HepG2 (cell line): ENCODE results near the gene MTMR4. TPM values are rescaled to one million over a fixed set of nuclear protein-coding genes. Genes with fewer than 3 reads are reported as not detected.

Experiments used
- HOXD1 ChIP-seq: sonication (generic); formaldehyde crosslinking; IDR thresholded peaks from 2 replicates; pipeline ENCODE4 v1.5.0; 2020; ENCODE audit warnings: missing genetic modification reagents
- IRF2 ChIP-seq: IDR thresholded peaks from 2 replicates; pipeline ENCODE4 v1.6.1; 2018; ENCODE audit warnings: missing genetic modification reagents, missing compliant biosample characterization
- KDM6A ChIP-seq: IDR thresholded peaks from 2 replicates; pipeline ENCODE4 v1.6.1; 2016; ENCODE audit warnings: low read depth
- KLF13 ChIP-seq: sonication (generic); formaldehyde crosslinking; IDR thresholded peaks from 2 replicates; pipeline ENCODE4 v1.4.0; 2020; ENCODE audit warnings: mild to moderate bottlenecking, missing genetic modification reagents
- KLF6 ChIP-seq: IDR thresholded peaks from 2 replicates; pipeline ENCODE4 v1.8.0; 2016; ENCODE audit warnings: missing biosample characterization, missing genetic modification reagents
- MIER2 ChIP-seq: IDR thresholded peaks from 2 replicates; pipeline ENCODE4 v1.6.1; 2016; ENCODE audit warnings: missing biosample characterization, missing genetic modification reagents
- NFYC ChIP-seq: IDR thresholded peaks from 2 replicates; pipeline ENCODE4 v1.6.1; 2016; ENCODE audit warnings: missing genetic modification reagents, missing compliant biosample characterization
- PITX1 ChIP-seq: sonication (generic); formaldehyde crosslinking; IDR thresholded peaks from 2 replicates; pipeline ENCODE4 v1.5.1; 2020; ENCODE audit warnings: mild to moderate bottlenecking, missing genetic modification reagents
- PLRG1 ChIP-seq: fragments of 450-650 bp; conservative IDR thresholded peaks from 2 replicates; pipeline ENCODE4 v1.6.1; 2016
- RBAK ChIP-seq: sonication (generic); formaldehyde crosslinking; IDR thresholded peaks from 2 replicates; pipeline ENCODE4 v1.5.1; 2020; ENCODE audit warnings: mild to moderate bottlenecking, missing genetic modification reagents
- REXO4 ChIP-seq: sonication (generic); formaldehyde crosslinking; IDR thresholded peaks from 2 replicates; pipeline ENCODE4 v1.8.0; 2022; ENCODE audit warnings: missing genetic modification reagents, mild to moderate bottlenecking, borderline replicate concordance
- SAP130 ChIP-seq: IDR thresholded peaks from 2 replicates; pipeline ENCODE4 v1.6.1; 2016; ENCODE audit warnings: low read depth
- SMARCC2 ChIP-seq: fragments of 450-650 bp; IDR thresholded peaks from 2 replicates; pipeline ENCODE4 v1.6.1; 2017; ENCODE audit warnings: antibody characterized with exemption, mild to moderate bottlenecking
- SPEN ChIP-seq: sonication (generic); formaldehyde crosslinking; IDR thresholded peaks from 2 replicates; pipeline ENCODE4 v1.5.1; 2020; ENCODE audit warnings: low read depth, mild to moderate bottlenecking, missing genetic modification reagents
- SUZ12 ChIP-seq: fragments of 150-350 bp; IDR thresholded peaks from 2 replicates; pipeline ENCODE4 v1.6.1; 2014; ENCODE audit warnings: low read depth, low read length
- TOPORS ChIP-seq: sonication (generic); formaldehyde crosslinking; IDR thresholded peaks from 2 replicates; pipeline ENCODE4 v1.8.0; 2023; ENCODE audit warnings: mild to moderate bottlenecking, missing genetic modification reagents
- XRCC5 ChIP-seq: fragments of 200-400 bp; formaldehyde crosslinking; optimal IDR thresholded peaks from 2 replicates; pipeline ENCODE3; 2017; ENCODE audit warnings: mild to moderate bottlenecking, low read length
- YY1 ChIP-seq: IDR thresholded peaks from 2 replicates; pipeline ENCODE4 v1.6.1; 2011; ENCODE audit warnings: low read length, low read depth, moderate library complexity, mild to moderate bottlenecking; ENCODE audit not compliant: insufficient read depth, insufficient replicate concordance
- ZBTB3 ChIP-seq: sonication (generic); formaldehyde crosslinking; IDR thresholded peaks from 2 replicates; pipeline ENCODE4 v1.4.0; 2020; ENCODE audit warnings: low read depth, mild to moderate bottlenecking, moderate library complexity, missing genetic modification reagents, borderline replicate concordance
- ZNF253 ChIP-seq: sonication (generic); formaldehyde crosslinking; IDR thresholded peaks from 2 replicates; pipeline ENCODE4 v1.8.0; 2022; ENCODE audit warnings: mild to moderate bottlenecking, missing genetic modification reagents, borderline replicate concordance
- ZNF3 ChIP-seq: IDR thresholded peaks from 2 replicates; pipeline ENCODE4 v1.7.0; 2017; ENCODE audit warnings: inconsistent platforms
- ZNF326 ChIP-seq: sonication (generic); formaldehyde crosslinking; IDR thresholded peaks from 2 replicates; pipeline ENCODE4 v1.4.0; 2020; ENCODE audit warnings: missing genetic modification reagents, borderline replicate concordance
- ZNF354B ChIP-seq: sonication (generic); formaldehyde crosslinking; IDR thresholded peaks from 2 replicates; pipeline ENCODE4 v1.8.0; 2022; ENCODE audit warnings: mild to moderate bottlenecking, missing genetic modification reagents
- ZNF432 ChIP-seq: sonication (generic); formaldehyde crosslinking; IDR thresholded peaks from 2 replicates; pipeline ENCODE4 v1.5.0; 2020; ENCODE audit warnings: missing genetic modification reagents, mild to moderate bottlenecking, borderline replicate concordance
- ZNF556 ChIP-seq: sonication (generic); formaldehyde crosslinking; IDR thresholded peaks from 2 replicates; pipeline ENCODE4 v1.4.0; 2020; ENCODE audit warnings: mild to moderate bottlenecking, missing genetic modification reagents, borderline replicate concordance
- ZNF703 ChIP-seq: sonication (generic); formaldehyde crosslinking; IDR thresholded peaks from 2 replicates; pipeline ENCODE4 v1.5.1; 2020; ENCODE audit warnings: missing genetic modification reagents, mild to moderate bottlenecking, moderate library complexity, borderline replicate concordance
- polyA plus RNA-seq, 8 experiments: library from polyadenylated mRNA; depleted of rRNA in 3 of 8; stranded (reverse) in 7 of 8; unstranded in 1 of 8; fragments of >200 nt; fragmentation: Illumina TruSeq in 4 of 8; extraction: Trizol in 4 of 8; gene quantifications; 2 replicates each; pipeline versions ENCODE4 v1.2.1 to v1.2.3, GENCODE V29; 2011 to 2016; ENCODE audit warnings: low read depth in 4 of 8, missing spikeins in 1 of 8, mixed read lengths in 1 of 8; ENCODE audit not compliant: insufficient read depth in 1 of 8
- total RNA-seq, 5 experiments: library from RNA; depleted of rRNA; stranded (reverse); fragments of >200 nt; fragmentation: Illumina TruSeq; extraction: Trizol; gene quantifications; 2 replicates each; pipeline ENCODE4 v1.2.3, GENCODE V29; 2016; ENCODE audit warnings: low read depth in 1 of 5
- TF ChIP-seq, protein P1 (sequence below): sonication (generic); formaldehyde crosslinking; IDR thresholded peaks from 2 replicates; pipeline ENCODE4 v1.4.0; 2020; ENCODE audit warnings: mild to moderate bottlenecking, missing genetic modification reagents, borderline replicate concordance
- TF ChIP-seq, protein P2 (sequence below): sonication (generic); formaldehyde crosslinking; IDR thresholded peaks from 2 replicates; pipeline ENCODE4 v1.8.0; 2022; ENCODE audit warnings: mild to moderate bottlenecking, missing genetic modification reagents, moderate library complexity
- TF ChIP-seq, protein P3 (sequence below): sonication (generic); formaldehyde crosslinking; conservative IDR thresholded peaks from 2 replicates; pipeline ENCODE4 v1.8.0; 2022; ENCODE audit warnings: low read depth, missing genetic modification reagents

The MTMR4 gene
- total and polyA plus RNA-seq, 2 of the 13 experiments (the other 11 are each of a cell fraction or from before 2014, with no cell fraction given): 62.5 to 65.1 TPM

DNA sequence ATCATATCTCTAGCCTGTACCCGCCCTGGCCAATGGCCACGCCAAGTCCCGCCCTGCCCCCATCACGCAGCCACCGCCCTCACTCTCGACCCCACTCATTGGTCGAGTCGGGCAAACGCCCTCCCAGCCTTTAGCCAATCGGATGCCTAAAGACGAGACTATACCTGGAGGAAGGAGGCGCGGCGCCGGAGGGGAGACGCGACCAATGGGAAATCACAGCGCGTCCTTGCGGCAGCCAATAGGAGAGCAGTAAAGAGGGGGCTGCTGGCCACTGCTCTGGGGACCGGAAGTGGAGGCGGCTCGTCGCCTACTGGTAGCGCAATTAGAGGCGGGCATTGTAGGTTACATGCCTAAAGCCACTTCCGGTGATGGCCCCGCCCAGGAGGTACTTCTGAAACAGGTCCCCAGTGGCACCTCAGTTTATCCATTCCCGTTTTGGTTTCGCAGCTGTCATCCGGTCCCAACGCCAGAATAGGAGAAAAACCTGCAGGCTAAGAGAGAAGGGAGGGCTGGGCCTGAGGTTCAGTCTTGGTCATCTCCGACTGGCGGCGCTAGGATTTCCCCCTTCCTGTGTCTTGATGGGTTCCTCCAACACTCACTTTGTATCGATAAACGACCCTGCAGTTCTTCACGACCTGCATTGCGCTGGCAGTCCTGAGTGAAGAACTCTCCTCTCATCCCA is 3.6 kb upstream of the MTMR4 start (continued):
- no peak for TF ChIP-seq ZNF253 (CRISPR knock-in tag)
- TF ChIP-seq KDM6A (CRISPR knock-in tag): no peak
- peak; percentile 10; the same call in 1 of the 2 replicates for TF ChIP-seq IRF2 (CRISPR knock-in tag)
- TF ChIP-seq YY1: peak; percentile 74
- TF ChIP-seq XRCC5: peak; percentile 74
- TF ChIP-seq KLF13 (CRISPR knock-in tag): peak; percentile 63; the same call in 1 of the 2 replicates
- TF ChIP-seq ZNF3 (CRISPR knock-in tag): peak; percentile 42; the same call in 1 of the 2 replicates
- TF ChIP-seq SMARCC2: no peak
- TF ChIP-seq NFYC (CRISPR knock-in tag): peak; percentile 99
- no peak for TF ChIP-seq RBAK
- TF ChIP-seq ZNF556: peak; percentile 46; the same call in 1 of the 2 replicates
- TF ChIP-seq KLF6 (CRISPR knock-in tag): peak; percentile 43; the same call in 1 of the 2 replicates
- TF ChIP-seq, protein P1, sequence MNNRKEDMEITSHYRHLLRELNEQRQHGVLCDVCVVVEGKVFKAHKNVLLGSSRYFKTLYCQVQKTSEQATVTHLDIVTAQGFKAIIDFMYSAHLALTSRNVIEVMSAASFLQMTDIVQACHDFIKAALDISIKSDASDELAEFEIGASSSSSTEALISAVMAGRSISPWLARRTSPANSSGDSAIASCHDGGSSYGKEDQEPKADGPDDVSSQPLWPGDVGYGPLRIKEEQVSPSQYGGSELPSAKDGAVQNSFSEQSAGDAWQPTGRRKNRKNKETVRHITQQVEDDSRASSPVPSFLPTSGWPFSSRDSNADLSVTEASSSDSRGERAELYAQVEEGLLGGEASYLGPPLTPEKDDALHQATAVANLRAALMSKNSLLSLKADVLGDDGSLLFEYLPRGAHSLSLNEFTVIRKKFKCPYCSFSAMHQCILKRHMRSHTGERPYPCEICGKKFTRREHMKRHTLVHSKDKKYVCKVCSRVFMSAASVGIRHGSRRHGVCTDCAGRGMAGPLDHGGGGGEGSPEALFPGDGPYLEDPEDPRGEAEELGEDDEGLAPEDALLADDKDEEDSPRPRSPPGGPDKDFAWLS (CRISPR knock-in tag): 0 out of 2 replicates have a peak, but pooled peaks have one; percentile 71
- TF ChIP-seq REXO4 (CRISPR knock-in tag): no peak
- peak; percentile 92 for TF ChIP-seq SAP130
- TF ChIP-seq ZNF703 (CRISPR knock-in tag): no peak
- no peak for TF ChIP-seq TOPORS (CRISPR knock-in tag)
- TF ChIP-seq, protein P2, sequence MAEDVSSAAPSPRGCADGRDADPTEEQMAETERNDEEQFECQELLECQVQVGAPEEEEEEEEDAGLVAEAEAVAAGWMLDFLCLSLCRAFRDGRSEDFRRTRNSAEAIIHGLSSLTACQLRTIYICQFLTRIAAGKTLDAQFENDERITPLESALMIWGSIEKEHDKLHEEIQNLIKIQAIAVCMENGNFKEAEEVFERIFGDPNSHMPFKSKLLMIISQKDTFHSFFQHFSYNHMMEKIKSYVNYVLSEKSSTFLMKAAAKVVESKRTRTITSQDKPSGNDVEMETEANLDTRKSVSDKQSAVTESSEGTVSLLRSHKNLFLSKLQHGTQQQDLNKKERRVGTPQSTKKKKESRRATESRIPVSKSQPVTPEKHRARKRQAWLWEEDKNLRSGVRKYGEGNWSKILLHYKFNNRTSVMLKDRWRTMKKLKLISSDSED (CRISPR knock-in tag): no peak
- TF ChIP-seq MIER2 (CRISPR knock-in tag): 0 out of 2 replicates have a peak, but pooled peaks have one; percentile 29
- TF ChIP-seq ZNF326 (CRISPR knock-in tag): no peak
- TF ChIP-seq ZBTB3 (CRISPR knock-in tag): no peak
- TF ChIP-seq ZNF354B: no peak
- TF ChIP-seq SUZ12: no peak
- no peak for TF ChIP-seq ZNF432
- TF ChIP-seq PITX1 (CRISPR knock-in tag): 0 out of 2 replicates have a peak, but pooled peaks have one; percentile 50
- TF ChIP-seq PLRG1: no peak
- peak; percentile 66 for TF ChIP-seq SPEN (CRISPR knock-in tag)
- TF ChIP-seq, protein P3, sequence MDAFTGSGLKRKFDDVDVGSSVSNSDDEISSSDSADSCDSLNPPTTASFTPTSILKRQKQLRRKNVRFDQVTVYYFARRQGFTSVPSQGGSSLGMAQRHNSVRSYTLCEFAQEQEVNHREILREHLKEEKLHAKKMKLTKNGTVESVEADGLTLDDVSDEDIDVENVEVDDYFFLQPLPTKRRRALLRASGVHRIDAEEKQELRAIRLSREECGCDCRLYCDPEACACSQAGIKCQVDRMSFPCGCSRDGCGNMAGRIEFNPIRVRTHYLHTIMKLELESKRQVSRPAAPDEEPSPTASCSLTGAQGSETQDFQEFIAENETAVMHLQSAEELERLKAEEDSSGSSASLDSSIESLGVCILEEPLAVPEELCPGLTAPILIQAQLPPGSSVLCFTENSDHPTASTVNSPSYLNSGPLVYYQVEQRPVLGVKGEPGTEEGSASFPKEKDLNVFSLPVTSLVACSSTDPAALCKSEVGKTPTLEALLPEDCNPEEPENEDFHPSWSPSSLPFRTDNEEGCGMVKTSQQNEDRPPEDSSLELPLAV (CRISPR knock-in tag): no peak
- TF ChIP-seq HOXD1 (CRISPR knock-in tag): 0 out of 2 replicates have a peak, but pooled peaks have one; percentile 36
